ENCODE data around the gene RFTN2. TPM values are rescaled to one million over a fixed set of nuclear protein-coding genes. Genes with fewer than 3 reads are reported as not detected.
"Not testable (repeated sequence)": the region's sequence is repeated elsewhere in the genome, so short reads cannot be mapped to it uniquely, and the experiment has no call there.

The RFTN2 gene
- total RNA-seq, 1 experiment from 2014 or later = not detected

- no peak for DNase-seq (ENCODE audit: low read depth)
Measured at GRCh38 chr2:197604117-197604860, 71.1 kb downstream of the RFTN2 start.

- no peak for DNase-seq (ENCODE audit: low read depth)
Measured at GRCh38 chr2:197601726-197602125, 73.7 kb downstream of the RFTN2 start.

GRCh38 chr2:197600306-197600705 lies 75.1 kb downstream of the RFTN2 start:
- DNase-seq (ENCODE audit: low read depth) = no peak

- DNase-seq (ENCODE audit: low read depth) = peak; percentile 47
Measured at GRCh38 chr2:197599285-197599965, 76.0 kb downstream of the RFTN2 start.

- no peak for DNase-seq (ENCODE audit: low read depth)
Measured at GRCh38 chr2:197598450-197598849, 76.9 kb downstream of the RFTN2 start.

GRCh38 chr2:197597166-197597565 lies 78.2 kb downstream of the RFTN2 start:
- DNase-seq (ENCODE audit: low read depth) = no peak

GRCh38 chr2:197596766-197597165 lies 78.6 kb downstream of the RFTN2 start:
- no peak for DNase-seq (ENCODE audit: low read depth)

GRCh38 chr2:197591339-197592072 lies 83.9 kb downstream of the RFTN2 start:
- no peak for DNase-seq (ENCODE audit: low read depth)

- not testable (repeated sequence) for DNase-seq (ENCODE audit: low read depth)
Measured at GRCh38 chr2:197587255-197587654, 88.1 kb downstream of the RFTN2 start.

GRCh38 chr2:197580166-197580565 lies 95.2 kb downstream of the RFTN2 start:
- DNase-seq (ENCODE audit: low read depth) = not testable (repeated sequence)

GRCh38 chr2:197578294-197578693 lies 97.1 kb downstream of the RFTN2 start:
- DNase-seq (ENCODE audit: low read depth) = not testable (repeated sequence)

GRCh38 chr2:197577446-197577845 lies 97.9 kb downstream of the RFTN2 start:
- no peak for DNase-seq (ENCODE audit: low read depth)

- no peak for DNase-seq (ENCODE audit: low read depth)
Measured at GRCh38 chr2:197576631-197577030, 98.8 kb downstream of the RFTN2 start.

- no peak for DNase-seq (ENCODE audit: low read depth)
Measured at GRCh38 chr2:197575987-197576386, 99.4 kb downstream of the RFTN2 start.

- no peak for DNase-seq (ENCODE audit: low read depth)
Measured at GRCh38 chr2:197573608-197574007, 101.8 kb downstream of the RFTN2 start.

- peak; percentile 16 for DNase-seq (ENCODE audit: low read depth)
Measured at GRCh38 chr2:197571627-197572271, 103.6 kb downstream of the RFTN2 start.

GRCh38 chr2:197560146-197560665 lies 115.2 kb downstream of the RFTN2 start:
- DNase-seq (ENCODE audit: low read depth) = no peak

GRCh38 chr2:197559681-197560080 lies 115.7 kb downstream of the RFTN2 start:
- no peak for DNase-seq (ENCODE audit: low read depth)

GRCh38 chr2:197558393-197558792 lies 117.0 kb downstream of the RFTN2 start:
- peak; percentile 3 for DNase-seq (ENCODE audit: low read depth)

- DNase-seq (ENCODE audit: low read depth) = no peak
Measured at GRCh38 chr2:197556456-197556855, 118.9 kb downstream of the RFTN2 start.

GRCh38 chr2:197555467-197555866 lies 119.9 kb downstream of the RFTN2 start:
- no peak for DNase-seq (ENCODE audit: low read depth)

- DNase-seq (ENCODE audit: low read depth) = not testable (repeated sequence)
Measured at GRCh38 chr2:197551260-197551659, 124.1 kb downstream of the RFTN2 start.

Measured in M059J (cell line).